ENCODE measurements around the gene BCAS3.

DNA sequence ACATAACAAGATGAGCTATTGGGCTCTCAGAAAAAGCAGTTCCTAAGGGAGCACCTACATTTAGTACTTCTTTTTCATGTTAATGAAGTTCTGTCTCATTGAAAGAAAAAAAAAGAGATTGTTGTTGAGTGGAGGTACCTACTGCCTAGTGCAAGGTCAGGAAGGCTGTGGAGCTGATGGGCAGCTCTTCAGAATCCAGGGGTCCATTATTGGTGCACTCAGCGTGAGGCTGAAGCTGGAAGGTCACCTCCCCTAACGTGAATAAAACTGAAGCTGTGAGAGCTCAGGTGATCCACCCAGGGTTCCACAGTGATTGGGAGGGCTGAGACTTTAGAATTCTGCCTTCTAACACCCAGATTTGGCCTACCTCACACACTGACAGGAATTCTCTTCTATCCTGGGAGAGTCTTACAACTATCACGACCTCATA is 568.1 kb downstream of the BCAS3 start:
- TF ChIP-seq CTCF (IDR thresholded peaks at IDR 0.05) (no peak), EZH2 (IDR thresholded peaks at IDR 0.05; ENCODE audit: borderline replicate concordance, insufficient read depth, low read depth, low read length, poor library complexity, severe bottlenecking) (no peak)
